OCI-LY1 (cell line): Measurements from ENCODE around the gene RAD54L.
"Not testable (repeated sequence)": the region's sequence is repeated elsewhere in the genome, so short reads cannot be mapped to it uniquely, and the experiment has no call there.

Source experiments
- H2AFZ ChIP-seq: fragments of 200-600 bp; sonication (generic), shearing (Covaris generic); 2 replicates; pipeline ENCODE4 v1.6.0; 2014; ENCODE audit warnings: antibody characterized with exemption, mild to moderate bottlenecking, low read length
- H3F3A ChIP-seq: fragments of 200-600 bp; sonication (generic), shearing (Covaris generic); 2 replicates; pipeline ENCODE4 v1.6.0; 2014; ENCODE audit warnings: mild to moderate bottlenecking, antibody characterized with exemption, low read length, moderate library complexity; ENCODE audit not compliant: insufficient read depth
- H3K27ac ChIP-seq: fragments of 200-600 bp; sonication (generic); 2 replicates; pipeline ENCODE4 v1.5.1; 2014; ENCODE audit warnings: low read length, mixed run types, mild to moderate bottlenecking, low read depth; ENCODE audit not compliant: poor library complexity, severe bottlenecking
- H3K27me3 ChIP-seq: fragments of 200-600 bp; sonication (generic); 2 replicates; pipeline ENCODE4 v1.6.0; 2014; ENCODE audit warnings: antibody characterized with exemption, mild to moderate bottlenecking, low read length, moderate library complexity; ENCODE audit not compliant: insufficient read depth
- H3K36me3 ChIP-seq: fragments of 200-600 bp; sonication (generic); 2 replicates; pipeline ENCODE4 v1.6.1; 2014; ENCODE audit warnings: mild to moderate bottlenecking, antibody characterized with exemption, low read length, moderate library complexity, mixed read lengths; ENCODE audit not compliant: insufficient read depth
- H3K4me1 ChIP-seq: fragments of 200-600 bp; sonication (generic); 2 replicates; pipeline ENCODE4 v1.5.1; 2014; ENCODE audit warnings: mild to moderate bottlenecking, low read length, moderate library complexity; ENCODE audit not compliant: insufficient read depth, severe bottlenecking
- H3K4me2 ChIP-seq: fragments of 200-600 bp; sonication (generic), shearing (Covaris generic); 2 replicates; pipeline ENCODE4 v1.6.1; 2014; ENCODE audit warnings: low read length
- H3K4me3 ChIP-seq: fragments of 200-600 bp; sonication (generic); 2 replicates; pipeline ENCODE4 v1.5.1; 2014; ENCODE audit warnings: low read length, low read depth, mild to moderate bottlenecking, mixed read lengths; ENCODE audit not compliant: poor library complexity, severe bottlenecking
- H3K79me2 ChIP-seq: fragments of 200-600 bp; shearing (Covaris generic); 2 replicates; pipeline ENCODE4 v1.6.1; 2016; ENCODE audit warnings: mixed run types, low read length, mixed read lengths; ENCODE audit not compliant: insufficient read depth
- H3K9ac ChIP-seq: fragments of 200-600 bp; sonication (generic), shearing (Covaris generic); 2 replicates; pipeline ENCODE4 v1.6.1; 2014; ENCODE audit warnings: mild to moderate bottlenecking, low read length, mixed read lengths
- H3K9me2 ChIP-seq: fragments of 200-600 bp; sonication (generic), shearing (Covaris generic); 2 replicates; pipeline ENCODE4 v1.6.1; 2014; ENCODE audit warnings: low read depth, mild to moderate bottlenecking, low read length, mixed read lengths
- H3K9me3 ChIP-seq: fragments of 200-600 bp; shearing (Covaris generic); 2 replicates; pipeline ENCODE4 v1.6.1; 2014; ENCODE audit warnings: low read length, mixed read lengths
- H4K20me1 ChIP-seq: fragments of 200-600 bp; sonication (generic), shearing (Covaris generic); 2 replicates; pipeline ENCODE4 v1.6.0; 2016; ENCODE audit warnings: mild to moderate bottlenecking, low read length; ENCODE audit not compliant: insufficient read depth
- EZH2 ChIP-seq: fragments of 200-600 bp; sonication (generic), shearing (Covaris generic); IDR thresholded peaks from 2 replicates; pipeline ENCODE4 v1.8.0; 2017; ENCODE audit warnings: borderline replicate concordance, mixed run types, mild to moderate bottlenecking, antibody characterized with exemption, low read length, moderate library complexity, mixed read lengths
- TF ChIP-seq, protein P1 (sequence below): fragments of 200-600 bp; sonication (generic), shearing (Covaris generic); IDR thresholded peaks from 2 replicates; pipeline ENCODE4 v1.5.1; 2017; ENCODE audit warnings: mild to moderate bottlenecking, antibody characterized with exemption, low read length, moderate library complexity, mixed read lengths

Gene RAD54L

DNA sequence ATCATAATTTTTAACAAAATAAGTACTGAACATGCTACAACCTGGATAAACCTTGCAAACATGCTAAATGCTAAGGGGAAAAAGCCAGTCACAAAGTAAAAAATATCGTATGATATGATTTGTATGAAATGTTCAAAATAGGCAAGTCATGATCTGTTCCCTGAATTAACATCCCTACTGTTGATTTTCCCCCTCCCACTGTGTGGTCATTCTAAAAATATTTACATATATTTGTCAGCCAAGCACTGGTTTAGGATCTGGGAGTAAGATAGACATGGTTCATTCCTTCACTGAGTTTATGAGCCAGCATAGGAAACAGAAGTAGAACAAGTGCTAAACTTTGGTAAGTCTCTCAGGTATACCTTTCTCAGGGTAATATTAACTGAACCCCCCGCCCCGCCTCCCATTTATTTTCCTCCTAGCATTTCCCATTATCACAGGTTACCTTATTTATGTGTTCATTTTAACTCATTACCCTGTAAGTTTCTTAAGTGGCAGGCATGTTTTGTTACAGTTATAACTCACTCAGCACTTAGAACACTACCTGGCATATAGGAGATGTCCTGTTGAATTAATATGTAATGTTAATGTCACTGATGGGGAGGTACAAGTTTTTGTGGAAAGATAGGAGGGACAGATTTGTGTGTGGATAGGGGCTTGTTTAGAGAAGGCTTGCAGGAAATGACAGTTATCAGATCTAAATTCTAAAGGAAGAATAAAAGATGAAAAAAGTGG, 68.3 kb downstream of the RAD54L start:
- Histone ChIP-seq H3K27ac (no peak overlapping the region), H3K36me3 (peaks cover 63% of the 10 kb centered on the region), H2AFZ (no peak overlapping the region), H3K27me3 (no peaks in the 10 kb centered on the region), H3K79me2 (no peaks in the 10 kb centered on the region), H3K4me3 (no peak overlapping the region), H3K9me3 (no peaks in the 10 kb centered on the region), H3K9me2 (no peaks in the 10 kb centered on the region), H3K4me1 (no peaks in the 10 kb centered on the region), H3K9ac (no peak overlapping the region), H4K20me1 (no peaks in the 10 kb centered on the region), H3K4me2 (no peak overlapping the region), H3F3A (no peaks in the 10 kb centered on the region)
- no peak for TF ChIP-seq EZH2
- TF ChIP-seq, protein P1, sequence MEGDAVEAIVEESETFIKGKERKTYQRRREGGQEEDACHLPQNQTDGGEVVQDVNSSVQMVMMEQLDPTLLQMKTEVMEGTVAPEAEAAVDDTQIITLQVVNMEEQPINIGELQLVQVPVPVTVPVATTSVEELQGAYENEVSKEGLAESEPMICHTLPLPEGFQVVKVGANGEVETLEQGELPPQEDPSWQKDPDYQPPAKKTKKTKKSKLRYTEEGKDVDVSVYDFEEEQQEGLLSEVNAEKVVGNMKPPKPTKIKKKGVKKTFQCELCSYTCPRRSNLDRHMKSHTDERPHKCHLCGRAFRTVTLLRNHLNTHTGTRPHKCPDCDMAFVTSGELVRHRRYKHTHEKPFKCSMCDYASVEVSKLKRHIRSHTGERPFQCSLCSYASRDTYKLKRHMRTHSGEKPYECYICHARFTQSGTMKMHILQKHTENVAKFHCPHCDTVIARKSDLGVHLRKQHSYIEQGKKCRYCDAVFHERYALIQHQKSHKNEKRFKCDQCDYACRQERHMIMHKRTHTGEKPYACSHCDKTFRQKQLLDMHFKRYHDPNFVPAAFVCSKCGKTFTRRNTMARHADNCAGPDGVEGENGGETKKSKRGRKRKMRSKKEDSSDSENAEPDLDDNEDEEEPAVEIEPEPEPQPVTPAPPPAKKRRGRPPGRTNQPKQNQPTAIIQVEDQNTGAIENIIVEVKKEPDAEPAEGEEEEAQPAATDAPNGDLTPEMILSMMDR, result no peak

DNA sequence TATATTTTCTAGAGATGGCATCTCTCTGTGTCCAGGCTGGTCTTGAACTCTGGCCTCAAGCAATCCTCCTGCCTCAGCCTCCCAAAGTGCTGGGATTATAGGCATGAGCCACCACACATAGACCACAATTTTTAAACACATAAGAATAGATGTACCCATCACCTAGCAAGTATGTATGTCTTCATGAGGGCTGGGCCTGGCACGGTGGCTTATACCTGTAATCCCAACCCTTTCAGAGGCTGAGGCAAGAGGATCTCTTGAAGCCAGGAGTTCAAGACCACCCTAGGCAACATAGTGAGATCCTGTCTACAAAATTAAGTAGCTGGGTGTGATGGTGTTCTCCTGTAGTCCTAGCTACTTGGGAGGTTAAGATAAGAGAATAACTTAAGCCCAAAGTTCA, 69.8 kb downstream of the RAD54L start:
- no peaks in the 10 kb centered on the region for H3K79me2 ChIP-seq
- H3K9ac ChIP-seq, result no peak overlapping the region
- no peaks in the 10 kb centered on the region for H4K20me1 ChIP-seq
- H3K9me2 ChIP-seq, result no peaks in the 10 kb centered on the region
- no peaks in the 10 kb centered on the region for H3K9me3 ChIP-seq
- H3K4me2 ChIP-seq, result no peak overlapping the region
- no peak overlapping the region for H2AFZ ChIP-seq
- H3K27me3 ChIP-seq, result no peaks in the 10 kb centered on the region
- H3K4me3 ChIP-seq, result no peak overlapping the region
- H3K27ac ChIP-seq, result no peak overlapping the region
- H3K4me1 ChIP-seq, result peaks cover 6% of the 10 kb centered on the region
- no peaks in the 10 kb centered on the region for H3F3A ChIP-seq
- TF ChIP-seq, protein P1, result no peak
- no peak for TF ChIP-seq EZH2
- H3K36me3 ChIP-seq, result peaks cover 49% of the 10 kb centered on the region

DNA sequence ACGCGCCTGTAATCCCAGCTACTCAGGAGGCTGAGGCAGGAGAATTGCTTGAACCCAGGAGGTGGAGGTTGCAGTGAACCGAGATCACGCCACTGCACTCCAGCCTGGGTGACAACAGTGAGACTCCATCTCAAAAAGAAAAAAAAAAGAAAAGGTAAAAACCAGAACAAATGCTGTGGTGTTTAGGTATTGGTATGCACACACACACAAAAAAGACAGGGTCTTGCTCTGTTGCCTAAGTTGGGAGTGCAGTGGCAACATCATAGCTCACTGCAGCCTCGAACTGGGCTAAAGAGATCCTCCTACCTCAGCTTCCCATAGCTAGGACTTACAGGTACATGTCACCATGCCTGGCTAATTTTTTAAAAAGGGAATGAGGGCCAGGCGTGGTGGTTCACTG, 71.7 kb downstream of the RAD54L start:
- not testable (repeated sequence) for H4K20me1 ChIP-seq, H3K4me1 ChIP-seq, H3F3A ChIP-seq, H3K4me2 ChIP-seq, H3K9me2 ChIP-seq, H2AFZ ChIP-seq, H3K9ac ChIP-seq, H3K79me2 ChIP-seq, H3K27me3 ChIP-seq, H3K4me3 ChIP-seq, H3K27ac ChIP-seq, H3K9me3 ChIP-seq
- peaks cover 29% of the 10 kb centered on the region for H3K36me3 ChIP-seq

DNA sequence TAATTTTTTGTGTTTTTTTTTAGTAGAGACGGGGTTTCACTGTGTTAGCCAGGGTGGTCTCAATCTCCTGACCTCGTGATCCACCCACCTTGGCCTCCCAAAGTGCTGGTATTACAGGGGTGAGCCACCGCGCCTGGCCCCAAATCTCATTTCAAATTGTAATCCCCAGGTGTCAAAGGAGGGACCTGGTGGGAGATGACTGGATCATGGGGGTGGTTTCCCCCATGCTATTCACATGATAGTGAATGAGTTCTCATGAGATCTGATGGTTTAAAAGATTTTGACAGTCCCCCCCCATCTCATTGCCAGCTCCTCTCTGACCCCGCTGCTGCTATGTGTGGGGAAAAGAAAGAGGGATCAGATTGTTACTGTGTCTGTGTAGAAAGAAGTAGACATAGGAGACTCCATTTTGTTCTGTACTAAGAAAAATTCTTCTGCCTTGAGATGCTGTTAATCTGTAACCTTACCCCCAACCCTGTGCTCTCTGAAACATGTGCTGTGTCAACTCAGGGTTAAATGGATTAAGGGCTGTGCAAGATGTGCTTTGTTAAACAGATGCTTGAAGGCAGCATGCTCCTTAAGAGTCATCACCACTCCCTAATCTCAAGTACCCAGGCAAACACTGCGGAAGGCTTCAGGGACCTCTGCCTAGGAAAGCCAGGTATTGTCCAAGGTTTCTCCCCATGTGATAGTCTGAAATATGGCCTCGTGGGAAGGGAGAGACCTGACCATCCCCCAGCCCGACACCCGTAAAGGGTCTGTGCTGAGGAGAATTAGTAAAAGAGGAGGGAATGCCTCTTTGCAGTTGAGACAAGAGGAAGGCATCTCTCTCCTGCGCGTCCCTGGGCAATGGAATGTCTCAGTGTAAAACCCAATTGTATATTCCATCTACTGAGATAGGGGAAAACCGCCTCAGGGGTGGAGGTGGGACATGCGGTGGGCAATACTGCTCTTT, 72.7 kb downstream of the RAD54L start:
- not testable (repeated sequence) for H3K4me3 ChIP-seq, H3K4me2 ChIP-seq, H3K27me3 ChIP-seq, H3K9me2 ChIP-seq, H3K9ac ChIP-seq, H3K9me3 ChIP-seq, H3K79me2 ChIP-seq, H2AFZ ChIP-seq, H4K20me1 ChIP-seq, H3F3A ChIP-seq, H3K4me1 ChIP-seq, H3K27ac ChIP-seq
- peaks cover 25% of the 10 kb centered on the region for H3K36me3 ChIP-seq

DNA sequence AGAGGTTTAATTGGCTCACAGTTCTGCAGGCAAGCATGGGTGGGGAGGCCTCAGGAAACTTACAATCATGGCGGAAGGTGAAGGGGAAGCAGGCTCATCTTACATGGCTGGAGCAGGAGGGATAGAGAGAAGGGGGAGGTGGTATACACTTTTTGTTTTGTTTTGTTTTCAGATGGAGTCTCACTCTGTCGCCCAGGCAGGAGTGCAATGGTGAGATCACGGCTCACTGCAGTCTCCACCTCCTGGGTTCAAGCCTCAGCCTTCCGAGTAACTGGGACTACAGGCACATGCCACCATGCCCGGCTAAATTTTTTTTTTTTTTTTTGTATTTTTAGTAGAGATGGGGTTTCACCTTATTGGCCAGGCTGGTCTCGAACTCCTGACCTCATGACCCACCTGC, 74.6 kb downstream of the RAD54L start:
- H3K9ac ChIP-seq, H3F3A ChIP-seq, H3K4me3 ChIP-seq, H3K4me1 ChIP-seq, H3K27ac ChIP-seq, H4K20me1 ChIP-seq, H3K4me2 ChIP-seq, H3K27me3 ChIP-seq, H3K9me2 ChIP-seq, H3K79me2 ChIP-seq, H2AFZ ChIP-seq, H3K9me3 ChIP-seq: not testable (repeated sequence)
- peaks cover 11% of the 10 kb centered on the region for H3K36me3 ChIP-seq
